Measurements from ENCODE around the gene MAP3K13. TPM values are rescaled to one million over a fixed set of nuclear protein-coding genes. Genes with fewer than 3 reads are reported as not detected.
"Not testable (repeated sequence)": the region's sequence is repeated elsewhere in the genome, so short reads cannot be mapped to it uniquely, and the experiment has no call there.

Gene MAP3K13
- total and polyA plus RNA-seq, 7 donors, result 2.6 to 7.6 (median 5.0) TPM

DNA sequence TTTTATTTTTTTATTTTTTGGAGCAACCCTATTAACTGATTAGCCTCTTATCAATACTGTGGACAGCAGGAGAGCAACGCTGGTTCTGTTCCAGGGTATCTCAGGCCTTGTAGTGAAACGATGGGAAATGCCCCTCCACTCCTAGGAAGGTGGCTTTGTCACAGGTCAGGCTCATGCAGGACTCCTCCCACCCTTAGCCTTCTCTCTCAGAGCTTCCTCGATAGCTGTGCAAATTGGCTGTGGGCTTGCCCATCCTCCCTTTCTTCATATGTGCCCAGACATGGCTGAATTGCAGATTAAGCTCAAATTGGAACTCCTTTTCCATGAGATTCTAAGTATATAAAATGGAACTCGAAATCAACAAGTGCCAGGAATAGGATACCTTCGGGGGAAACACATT, 97.4 kb downstream of the MAP3K13 start:
- H3K27ac ChIP-seq, result no peak overlapping the region
- TF ChIP-seq, protein P1, sequence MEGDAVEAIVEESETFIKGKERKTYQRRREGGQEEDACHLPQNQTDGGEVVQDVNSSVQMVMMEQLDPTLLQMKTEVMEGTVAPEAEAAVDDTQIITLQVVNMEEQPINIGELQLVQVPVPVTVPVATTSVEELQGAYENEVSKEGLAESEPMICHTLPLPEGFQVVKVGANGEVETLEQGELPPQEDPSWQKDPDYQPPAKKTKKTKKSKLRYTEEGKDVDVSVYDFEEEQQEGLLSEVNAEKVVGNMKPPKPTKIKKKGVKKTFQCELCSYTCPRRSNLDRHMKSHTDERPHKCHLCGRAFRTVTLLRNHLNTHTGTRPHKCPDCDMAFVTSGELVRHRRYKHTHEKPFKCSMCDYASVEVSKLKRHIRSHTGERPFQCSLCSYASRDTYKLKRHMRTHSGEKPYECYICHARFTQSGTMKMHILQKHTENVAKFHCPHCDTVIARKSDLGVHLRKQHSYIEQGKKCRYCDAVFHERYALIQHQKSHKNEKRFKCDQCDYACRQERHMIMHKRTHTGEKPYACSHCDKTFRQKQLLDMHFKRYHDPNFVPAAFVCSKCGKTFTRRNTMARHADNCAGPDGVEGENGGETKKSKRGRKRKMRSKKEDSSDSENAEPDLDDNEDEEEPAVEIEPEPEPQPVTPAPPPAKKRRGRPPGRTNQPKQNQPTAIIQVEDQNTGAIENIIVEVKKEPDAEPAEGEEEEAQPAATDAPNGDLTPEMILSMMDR (IDR thresholded peaks at IDR 0.05), result no peak
- intact Hi-C loops (cut with DNase I), result no loop called here
- no peaks in the 10 kb centered on the region for H3K9me3 ChIP-seq
- no peaks in the 10 kb centered on the region for H3K4me1 ChIP-seq
- WGBS, 3 donors, result 83 to 87% (median 86%) methylated on average over 5 of the region's 5 CpGs
- ATAC-seq (no peak), DNase-seq (no peak)
- no peaks in the 10 kb centered on the region for H3K27me3 ChIP-seq (ENCODE audit: insufficient read depth in 3 of 3, low read length in 2 of 3)
- H3K4me3 ChIP-seq, result no peak overlapping the region
- peaks cover 0 to 11% of the 10 kb centered on the region in 2 donors for H3K36me3 ChIP-seq (ENCODE audit: insufficient read depth in 1 of 2, low read depth in 1 of 2)

DNA sequence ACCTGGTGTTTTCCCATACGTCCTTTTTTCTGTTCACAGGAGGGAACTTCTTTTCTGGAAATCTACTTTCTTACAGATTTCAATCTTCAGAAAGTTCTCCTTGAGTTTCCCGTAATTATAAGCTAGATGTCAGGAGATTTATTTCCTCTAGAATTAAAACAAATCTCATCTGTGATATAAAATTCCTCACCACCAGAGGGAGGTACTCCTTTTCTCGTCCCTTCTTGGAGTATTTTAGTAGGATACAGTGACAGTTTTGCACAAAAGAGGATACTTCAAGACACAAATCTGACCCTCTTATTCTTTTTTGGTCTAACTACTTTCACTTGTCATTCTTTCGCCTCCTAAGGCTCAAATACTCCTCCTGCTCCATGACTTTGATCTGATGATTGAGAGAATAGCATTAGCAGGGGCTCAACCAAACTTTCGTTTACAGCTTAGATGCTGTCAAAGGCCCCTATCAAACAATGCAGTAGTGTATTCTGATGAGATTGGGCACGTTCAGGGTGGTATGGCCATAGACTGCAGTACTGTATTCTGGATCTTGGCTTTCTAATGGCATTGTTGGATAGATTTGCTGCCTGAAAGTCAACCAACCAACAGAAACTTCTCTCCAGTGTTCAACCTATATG, 97.9 kb downstream of the MAP3K13 start:
- no peak for ATAC-seq
- H3K9me3 ChIP-seq, result no peaks in the 10 kb centered on the region
- no peaks in the 10 kb centered on the region for H3K4me1 ChIP-seq
- H3K4me3 ChIP-seq, result no peak overlapping the region
- no peak overlapping the region for H3K27ac ChIP-seq
- no peaks in the 10 kb centered on the region for H3K27me3 ChIP-seq (ENCODE audit: insufficient read depth in 3 of 3, low read length in 2 of 3)
- peaks cover 0 to 17% of the 10 kb centered on the region in 2 donors for H3K36me3 ChIP-seq (ENCODE audit: insufficient read depth in 1 of 2, low read depth in 1 of 2)
- intact Hi-C loops (cut with DNase I), result no loop called here
- 87 to 89% (median 88%) methylated on average over 6 of the region's 6 CpGs for WGBS, 3 donors
- no peak for DNase-seq
- TF ChIP-seq, protein P1 (IDR thresholded peaks at IDR 0.05), result no peak

DNA sequence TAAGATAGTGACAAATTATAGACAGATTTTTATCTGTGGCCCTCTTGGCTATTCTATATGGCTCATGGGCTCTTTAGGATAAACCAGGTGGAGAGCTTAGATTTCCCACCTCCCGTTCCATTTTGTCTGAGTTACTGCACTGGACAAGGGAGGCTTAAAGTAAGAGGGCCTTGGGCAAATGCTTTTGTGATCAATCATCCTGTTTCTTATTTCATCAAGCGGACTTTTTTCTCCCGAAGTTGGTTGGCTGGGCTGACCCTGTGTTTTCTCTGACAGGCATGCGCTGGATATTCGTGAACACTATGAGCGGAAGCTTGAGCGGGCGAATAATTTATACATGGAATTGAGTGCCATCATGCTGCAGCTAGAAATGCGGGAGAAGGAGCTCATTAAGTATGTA, 102.5 kb downstream of the MAP3K13 start:
- H3K27ac ChIP-seq, result no peak overlapping the region
- peaks cover 6 to 48% of the 10 kb centered on the region in 2 donors for H3K36me3 ChIP-seq (ENCODE audit: insufficient read depth in 1 of 2, low read depth in 1 of 2)
- DNase-seq (no peak), ATAC-seq (no peak)
- WGBS, 3 donors, result 90 to 95% (median 92%) methylated on average over 9 of the region's 9 CpGs
- no peaks in the 10 kb centered on the region for H3K9me3 ChIP-seq
- no peaks in the 10 kb centered on the region for H3K27me3 ChIP-seq (ENCODE audit: insufficient read depth in 3 of 3, low read length in 2 of 3)
- intact Hi-C loops (cut with DNase I), result no loop called here
- no peaks in the 10 kb centered on the region for H3K4me1 ChIP-seq
- TF ChIP-seq, protein P1 (IDR thresholded peaks at IDR 0.05), result no peak
- no peak overlapping the region for H3K4me3 ChIP-seq

DNA sequence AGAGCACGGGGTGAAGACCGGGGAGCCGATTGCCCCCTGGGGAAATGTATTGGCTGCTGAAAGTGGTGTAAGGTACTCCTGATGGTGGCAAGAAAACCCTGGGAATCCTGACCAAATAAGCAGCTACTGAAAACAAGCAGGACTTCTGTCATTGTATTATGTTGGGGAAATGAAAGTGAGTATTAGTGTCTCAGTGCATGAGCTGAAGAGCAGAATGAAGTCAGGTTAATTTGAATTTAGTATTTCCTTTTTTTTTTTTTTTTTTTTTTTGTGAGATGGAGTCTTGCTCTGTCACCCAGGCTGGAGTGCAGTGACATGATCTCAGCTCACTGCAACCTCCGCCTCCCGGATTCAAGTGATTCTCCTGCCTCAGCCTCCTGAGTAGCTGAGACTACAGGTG, 103.2 kb downstream of the MAP3K13 start:
- intact Hi-C loops (cut with DNase I); H3K27ac ChIP-seq; H3K4me3 ChIP-seq; H3K4me1 ChIP-seq; ATAC-seq; H3K9me3 ChIP-seq; H3K27me3 ChIP-seq (ENCODE audit: insufficient read depth in 3 of 3, low read length in 2 of 3); DNase-seq: not testable (repeated sequence)
- 83 to 95% (median 93%) methylated on average over 5 of the region's 5 CpGs for WGBS, 3 donors
- peaks cover 6 to 50% of the 10 kb centered on the region in 2 donors for H3K36me3 ChIP-seq (ENCODE audit: insufficient read depth in 1 of 2, low read depth in 1 of 2)

DNA sequence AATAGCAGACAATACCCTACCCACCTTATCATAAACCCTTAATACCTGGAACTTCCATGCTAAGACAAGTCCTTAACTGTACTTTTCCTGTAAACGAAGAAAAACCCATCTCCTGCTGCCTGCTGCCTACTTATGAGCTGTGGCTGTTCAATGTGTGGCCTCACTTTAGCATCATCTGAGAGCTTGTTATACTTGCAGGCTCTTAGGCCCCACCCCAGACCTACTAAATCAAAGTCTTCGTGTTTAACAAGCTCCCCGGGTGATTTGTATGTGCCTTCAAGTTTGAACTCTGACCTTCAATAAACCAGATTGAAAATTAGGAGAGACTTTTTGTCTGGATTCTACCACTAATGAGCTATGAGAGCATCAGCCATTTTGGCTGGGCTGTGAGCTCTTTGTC, 106.6 kb downstream of the MAP3K13 start:
- ATAC-seq (no peak), DNase-seq (no peak)
- no peaks in the 10 kb centered on the region for H3K27me3 ChIP-seq (ENCODE audit: insufficient read depth in 3 of 3, low read length in 2 of 3)
- no peak overlapping the region for H3K4me3 ChIP-seq
- no peak overlapping the region for H3K27ac ChIP-seq
- no peaks in the 10 kb centered on the region for H3K9me3 ChIP-seq
- TF ChIP-seq, protein P1 (IDR thresholded peaks at IDR 0.05), result no peak
- WGBS, 3 donors, result 51 to 74% (median 66%) methylated on average over 3 of the region's 3 CpGs
- intact Hi-C loops (cut with DNase I), result no loop called here
- peaks cover 6 to 61% of the 10 kb centered on the region in 2 donors for H3K36me3 ChIP-seq (ENCODE audit: insufficient read depth in 1 of 2, low read depth in 1 of 2)
- no peaks in the 10 kb centered on the region for H3K4me1 ChIP-seq

All from psoas muscle (tissue), 8 donors.